Measurements from ENCODE around the gene RETREG3. TPM values are rescaled to one million over a fixed set of nuclear protein-coding genes. Genes with fewer than 3 reads are reported as not detected.

RETREG3 gene
- total and polyA plus RNA-seq, 2 of the 13 experiments (the other 11 are each of a cell fraction or from before 2014, with no cell fraction given) = 47.0 to 55.8 TPM

- TF ChIP-seq RFXAP (CRISPR knock-in tag; IDR thresholded peaks at IDR 0.05; ENCODE audit: borderline replicate concordance) (peak; percentile 64; the same call in 1 of the 2 replicates), ZUFSP (CRISPR knock-in tag; IDR thresholded peaks at IDR 0.05; ENCODE audit: borderline replicate concordance) (no peak), GLI4 (CRISPR knock-in tag; IDR thresholded peaks at IDR 0.05; ENCODE audit: borderline replicate concordance) (peak; percentile 84), SALL2 (CRISPR knock-in tag; IDR thresholded peaks at IDR 0.05) (peak; percentile 42; the same call in 1 of the 2 replicates), ZNF724P (CRISPR knock-in tag; IDR thresholded peaks at IDR 0.05; ENCODE audit: borderline replicate concordance) (no peak), HOXA5 (CRISPR knock-in tag; IDR thresholded peaks at IDR 0.05) (no peak; the same call in 1 of the 2 replicates), ZNF563 (CRISPR knock-in tag; IDR thresholded peaks at IDR 0.05) (peak; percentile 75), ATF2 (CRISPR knock-in tag; IDR thresholded peaks at IDR 0.05) (peak; percentile 62), GPN1 (CRISPR knock-in tag; IDR thresholded peaks at IDR 0.05; ENCODE audit: borderline replicate concordance) (no peak), ZNF790 (CRISPR knock-in tag; IDR thresholded peaks at IDR 0.05; ENCODE audit: borderline replicate concordance) (peak; percentile 80; the same call in 1 of the 2 replicates), ZNF878 (CRISPR knock-in tag; IDR thresholded peaks at IDR 0.05) (peak; percentile 82), JUNB (CRISPR knock-in tag; IDR thresholded peaks at IDR 0.05; ENCODE audit: borderline replicate concordance) (no peak), ZFP36L1 (CRISPR knock-in tag; IDR thresholded peaks at IDR 0.05) (peak; percentile 85; the same call in 1 of the 2 replicates), KDM5B (CRISPR knock-in tag; IDR thresholded peaks at IDR 0.05; ENCODE audit: borderline replicate concordance) (peak; percentile 85), ZNF253 (CRISPR knock-in tag; IDR thresholded peaks at IDR 0.05; ENCODE audit: borderline replicate concordance) (peak; percentile 31; the same call in 1 of the 2 replicates), HDAC1 (CRISPR knock-in tag; IDR thresholded peaks at IDR 0.05) (peak; percentile 99), NRL (CRISPR knock-in tag; IDR thresholded peaks at IDR 0.05; ENCODE audit: borderline replicate concordance) (peak; percentile 95), DR1 (CRISPR knock-in tag; IDR thresholded peaks at IDR 0.05) (peak; percentile 66), EED (CRISPR knock-in tag; IDR thresholded peaks at IDR 0.05) (no peak), MEIS2 (CRISPR knock-in tag; IDR thresholded peaks at IDR 0.05) (peak; percentile 49; the same call in 1 of the 2 replicates)
- TF ChIP-seq, protein P1, sequence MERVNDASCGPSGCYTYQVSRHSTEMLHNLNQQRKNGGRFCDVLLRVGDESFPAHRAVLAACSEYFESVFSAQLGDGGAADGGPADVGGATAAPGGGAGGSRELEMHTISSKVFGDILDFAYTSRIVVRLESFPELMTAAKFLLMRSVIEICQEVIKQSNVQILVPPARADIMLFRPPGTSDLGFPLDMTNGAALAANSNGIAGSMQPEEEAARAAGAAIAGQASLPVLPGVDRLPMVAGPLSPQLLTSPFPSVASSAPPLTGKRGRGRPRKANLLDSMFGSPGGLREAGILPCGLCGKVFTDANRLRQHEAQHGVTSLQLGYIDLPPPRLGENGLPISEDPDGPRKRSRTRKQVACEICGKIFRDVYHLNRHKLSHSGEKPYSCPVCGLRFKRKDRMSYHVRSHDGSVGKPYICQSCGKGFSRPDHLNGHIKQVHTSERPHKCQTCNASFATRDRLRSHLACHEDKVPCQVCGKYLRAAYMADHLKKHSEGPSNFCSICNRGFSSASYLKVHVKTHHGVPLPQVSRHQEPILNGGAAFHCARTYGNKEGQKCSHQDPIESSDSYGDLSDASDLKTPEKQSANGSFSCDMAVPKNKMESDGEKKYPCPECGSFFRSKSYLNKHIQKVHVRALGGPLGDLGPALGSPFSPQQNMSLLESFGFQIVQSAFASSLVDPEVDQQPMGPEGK (CRISPR knock-in tag; IDR thresholded peaks at IDR 0.05) = peak; percentile 34; the same call in 1 of the 2 replicates
- TF ChIP-seq, protein P2, sequence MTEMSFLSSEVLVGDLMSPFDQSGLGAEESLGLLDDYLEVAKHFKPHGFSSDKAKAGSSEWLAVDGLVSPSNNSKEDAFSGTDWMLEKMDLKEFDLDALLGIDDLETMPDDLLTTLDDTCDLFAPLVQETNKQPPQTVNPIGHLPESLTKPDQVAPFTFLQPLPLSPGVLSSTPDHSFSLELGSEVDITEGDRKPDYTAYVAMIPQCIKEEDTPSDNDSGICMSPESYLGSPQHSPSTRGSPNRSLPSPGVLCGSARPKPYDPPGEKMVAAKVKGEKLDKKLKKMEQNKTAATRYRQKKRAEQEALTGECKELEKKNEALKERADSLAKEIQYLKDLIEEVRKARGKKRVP (CRISPR knock-in tag; IDR thresholded peaks at IDR 0.05) = peak in 1 of 2 experiments; percentile 10; a peak in 1 of 4 replicates
These were observed 31.5 kb downstream of the RETREG3 start, which contains the start of gene PSMC3IP (continued) for GRCh38 chr17:42577532-42578281.

Data from HepG2 (cell line).